GM13977 (cell line): ENCODE results near the gene ROBO2.

Experiments
- DNase-seq: peaks from one replicate; pipeline ENCODE4 v3.0.0; 2012; ENCODE audit warnings: low spot score
- in situ Hi-C: fragments of 300-500 bp; cut with MboI; formaldehyde crosslinking; loops from one replicate; pipeline ENCODE4 v1.12.0; 2022; ENCODE audit warnings: low sequenced_read_pairs, low pct_unique_long_range_greater_than_20kb, mixed read lengths, inconsistent platforms; ENCODE audit not compliant: unreplicated experiment
- TF ChIP-seq, protein P1 (sequence below): IDR thresholded peaks from 2 replicates; pipeline ENCODE4 v1.5.1; 2012; ENCODE audit warnings: mild to moderate bottlenecking, control low read depth; ENCODE audit not compliant: insufficient read depth; ENCODE audit errors: extremely low read depth, missing control alignments

Gene ROBO2

GRCh38 chr3:77197408-77197807 lies 157.5 kb downstream of the ROBO2 start:
- TF ChIP-seq, protein P1, sequence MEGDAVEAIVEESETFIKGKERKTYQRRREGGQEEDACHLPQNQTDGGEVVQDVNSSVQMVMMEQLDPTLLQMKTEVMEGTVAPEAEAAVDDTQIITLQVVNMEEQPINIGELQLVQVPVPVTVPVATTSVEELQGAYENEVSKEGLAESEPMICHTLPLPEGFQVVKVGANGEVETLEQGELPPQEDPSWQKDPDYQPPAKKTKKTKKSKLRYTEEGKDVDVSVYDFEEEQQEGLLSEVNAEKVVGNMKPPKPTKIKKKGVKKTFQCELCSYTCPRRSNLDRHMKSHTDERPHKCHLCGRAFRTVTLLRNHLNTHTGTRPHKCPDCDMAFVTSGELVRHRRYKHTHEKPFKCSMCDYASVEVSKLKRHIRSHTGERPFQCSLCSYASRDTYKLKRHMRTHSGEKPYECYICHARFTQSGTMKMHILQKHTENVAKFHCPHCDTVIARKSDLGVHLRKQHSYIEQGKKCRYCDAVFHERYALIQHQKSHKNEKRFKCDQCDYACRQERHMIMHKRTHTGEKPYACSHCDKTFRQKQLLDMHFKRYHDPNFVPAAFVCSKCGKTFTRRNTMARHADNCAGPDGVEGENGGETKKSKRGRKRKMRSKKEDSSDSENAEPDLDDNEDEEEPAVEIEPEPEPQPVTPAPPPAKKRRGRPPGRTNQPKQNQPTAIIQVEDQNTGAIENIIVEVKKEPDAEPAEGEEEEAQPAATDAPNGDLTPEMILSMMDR, result no peak
- in situ Hi-C loops, result no loop called here
- no peak for DNase-seq

- TF ChIP-seq, protein P1, result no peak
- no peak for DNase-seq
- in situ Hi-C loops, result no loop called here
These were observed 164.0 kb downstream of the ROBO2 start for GRCh38 chr3:77203851-77204250.

GRCh38 chr3:77204788-77205187 lies 164.9 kb downstream of the ROBO2 start:
- no peak for DNase-seq
- TF ChIP-seq, protein P1, result no peak
- in situ Hi-C loops, result no loop called here

GRCh38 chr3:77207753-77208152 lies 167.9 kb downstream of the ROBO2 start:
- in situ Hi-C loops, result no loop called here
- TF ChIP-seq, protein P1, result no peak
- no peak for DNase-seq

DNA sequence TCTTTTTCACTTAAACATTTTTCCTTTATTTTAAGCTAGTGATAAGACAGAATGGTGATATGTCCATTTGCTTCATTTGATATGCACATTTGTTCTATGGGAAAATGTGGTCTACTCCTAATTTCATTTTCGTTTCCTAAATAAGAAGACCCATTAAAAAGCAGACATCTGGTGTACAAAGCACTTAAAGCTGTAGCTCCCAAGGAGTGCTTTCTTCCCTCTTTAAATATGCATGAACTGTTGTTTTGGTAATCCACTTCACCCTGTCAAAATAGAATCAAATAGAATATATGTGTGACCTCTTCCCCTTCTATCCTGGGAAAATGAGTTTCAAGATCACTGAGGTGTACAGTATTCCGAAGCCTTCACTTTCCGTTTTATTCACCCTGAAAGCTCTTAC lies 182.8 kb downstream of the ROBO2 start:
- TF ChIP-seq, protein P1, result no peak
- DNase-seq, result no peak
- in situ Hi-C loops, result no loop called here

GRCh38 chr3:77227567-77227966 lies 187.7 kb downstream of the ROBO2 start:
- DNase-seq, result no peak
- TF ChIP-seq, protein P1, result no peak
- in situ Hi-C loops, result no loop called here

DNA sequence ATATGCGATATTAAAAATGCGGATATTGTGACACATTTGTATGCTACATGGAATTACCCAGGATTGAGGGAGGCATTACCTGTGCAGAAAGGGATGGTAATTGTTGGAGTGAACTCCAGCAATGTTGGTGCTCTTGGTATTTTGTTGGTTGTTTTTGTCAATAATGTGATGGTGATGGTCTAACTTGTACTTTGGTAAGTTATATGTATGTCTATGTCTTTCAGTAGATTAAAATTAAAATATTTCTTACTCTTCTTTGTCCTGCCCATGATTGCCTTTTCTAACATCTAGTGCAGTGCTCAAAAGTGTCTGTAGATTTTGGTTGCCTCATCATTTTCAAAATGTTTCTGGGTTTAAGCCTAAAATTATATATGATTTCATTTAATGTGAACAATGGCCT lies 192.7 kb downstream of the ROBO2 start:
- TF ChIP-seq, protein P1, result no peak
- in situ Hi-C loops, result no loop called here
- no peak for DNase-seq
